ENCODE measurements around the gene DCT.

The DCT gene

GRCh38 chr13:94427313-94427953, 52.0 kb downstream of the DCT start:
- no peaks in the 10 kb centered on the region for H4K20me1 ChIP-seq (ENCODE audit: insufficient read depth, low read length, poor library complexity, severe bottlenecking)
- H3K4me2 ChIP-seq (ENCODE audit: low read depth, low read length, poor library complexity, severe bottlenecking) = no peak overlapping the region
- H3K9ac ChIP-seq (ENCODE audit: low read depth, low read length, poor library complexity, severe bottlenecking) = no peak overlapping the region
- no peaks in the 10 kb centered on the region for H3K4me1 ChIP-seq (ENCODE audit: insufficient read depth, low read length, poor library complexity, severe bottlenecking)
- H3K27me3 ChIP-seq (ENCODE audit: insufficient read depth, low read length, poor library complexity, severe bottlenecking) = no peaks in the 10 kb centered on the region
- H3K9me2 ChIP-seq (replicated peaks; ENCODE audit: low read depth, low read length) = no peaks in the 10 kb centered on the region
- H3K36me3 ChIP-seq (ENCODE audit: insufficient read depth, low read length) = no peaks in the 10 kb centered on the region
- no peaks in the 10 kb centered on the region for H3K9me3 ChIP-seq (ENCODE audit: insufficient read depth, low read depth, low read length)
- no peak overlapping the region for H2AFZ ChIP-seq (ENCODE audit: low read length)
- no peaks in the 10 kb centered on the region for H3K79me2 ChIP-seq (ENCODE audit: insufficient read depth, low read length)
- H3F3A ChIP-seq (ENCODE audit: low read depth) = no peaks in the 10 kb centered on the region
- no peak overlapping the region for H3K4me3 ChIP-seq (ENCODE audit: low read length, poor library complexity, severe bottlenecking)
- no peak for TF ChIP-seq EZH2phosphoT487 (IDR thresholded peaks at IDR 0.05; ENCODE audit: borderline replicate concordance)
- TF ChIP-seq, protein P1, sequence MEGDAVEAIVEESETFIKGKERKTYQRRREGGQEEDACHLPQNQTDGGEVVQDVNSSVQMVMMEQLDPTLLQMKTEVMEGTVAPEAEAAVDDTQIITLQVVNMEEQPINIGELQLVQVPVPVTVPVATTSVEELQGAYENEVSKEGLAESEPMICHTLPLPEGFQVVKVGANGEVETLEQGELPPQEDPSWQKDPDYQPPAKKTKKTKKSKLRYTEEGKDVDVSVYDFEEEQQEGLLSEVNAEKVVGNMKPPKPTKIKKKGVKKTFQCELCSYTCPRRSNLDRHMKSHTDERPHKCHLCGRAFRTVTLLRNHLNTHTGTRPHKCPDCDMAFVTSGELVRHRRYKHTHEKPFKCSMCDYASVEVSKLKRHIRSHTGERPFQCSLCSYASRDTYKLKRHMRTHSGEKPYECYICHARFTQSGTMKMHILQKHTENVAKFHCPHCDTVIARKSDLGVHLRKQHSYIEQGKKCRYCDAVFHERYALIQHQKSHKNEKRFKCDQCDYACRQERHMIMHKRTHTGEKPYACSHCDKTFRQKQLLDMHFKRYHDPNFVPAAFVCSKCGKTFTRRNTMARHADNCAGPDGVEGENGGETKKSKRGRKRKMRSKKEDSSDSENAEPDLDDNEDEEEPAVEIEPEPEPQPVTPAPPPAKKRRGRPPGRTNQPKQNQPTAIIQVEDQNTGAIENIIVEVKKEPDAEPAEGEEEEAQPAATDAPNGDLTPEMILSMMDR (conservative IDR thresholded peaks at IDR 0.05; ENCODE audit: low read length) = no peak

DNA sequence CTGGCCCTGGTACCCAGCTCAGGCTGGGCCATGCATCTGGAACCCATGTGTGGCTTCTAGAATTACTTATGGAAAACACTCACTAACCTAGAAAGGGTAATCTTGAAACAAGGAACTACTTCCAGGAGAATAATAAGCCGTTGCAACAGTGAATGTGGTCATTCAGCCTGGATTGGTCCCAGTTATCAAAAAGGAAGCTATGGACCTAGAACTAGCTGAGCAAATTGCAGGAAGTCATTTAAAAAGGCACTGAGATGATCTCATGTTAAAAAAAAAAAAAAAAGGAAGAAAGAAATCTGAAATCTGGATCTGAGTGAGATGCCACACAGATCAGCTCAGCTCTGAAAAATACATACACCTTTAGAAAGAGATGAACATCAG, 59.6 kb downstream of the DCT start:
- H3K9me2 ChIP-seq (replicated peaks; ENCODE audit: low read depth, low read length) = no peaks in the 10 kb centered on the region
- H3K9ac ChIP-seq (ENCODE audit: low read depth, low read length, poor library complexity, severe bottlenecking) = no peak overlapping the region
- H4K20me1 ChIP-seq (ENCODE audit: insufficient read depth, low read length, poor library complexity, severe bottlenecking) = no peaks in the 10 kb centered on the region
- no peak overlapping the region for H2AFZ ChIP-seq (ENCODE audit: low read length)
- H3K27me3 ChIP-seq (ENCODE audit: insufficient read depth, low read length, poor library complexity, severe bottlenecking) = no peaks in the 10 kb centered on the region
- H3K9me3 ChIP-seq (ENCODE audit: insufficient read depth, low read depth, low read length) = no peaks in the 10 kb centered on the region
- H3K4me2 ChIP-seq (ENCODE audit: low read depth, low read length, poor library complexity, severe bottlenecking) = no peak overlapping the region
- H3K36me3 ChIP-seq (ENCODE audit: insufficient read depth, low read length) = no peaks in the 10 kb centered on the region
- peaks cover 4% of the 10 kb centered on the region for H3K4me1 ChIP-seq (ENCODE audit: insufficient read depth, low read length, poor library complexity, severe bottlenecking)
- H3K4me3 ChIP-seq (ENCODE audit: low read length, poor library complexity, severe bottlenecking) = no peak overlapping the region
- no peak for TF ChIP-seq EZH2phosphoT487 (IDR thresholded peaks at IDR 0.05; ENCODE audit: borderline replicate concordance)
- TF ChIP-seq, protein P1 (conservative IDR thresholded peaks at IDR 0.05; ENCODE audit: low read length) = no peak
- no peaks in the 10 kb centered on the region for H3F3A ChIP-seq (ENCODE audit: low read depth)
- no peaks in the 10 kb centered on the region for H3K79me2 ChIP-seq (ENCODE audit: insufficient read depth, low read length)

DNA sequence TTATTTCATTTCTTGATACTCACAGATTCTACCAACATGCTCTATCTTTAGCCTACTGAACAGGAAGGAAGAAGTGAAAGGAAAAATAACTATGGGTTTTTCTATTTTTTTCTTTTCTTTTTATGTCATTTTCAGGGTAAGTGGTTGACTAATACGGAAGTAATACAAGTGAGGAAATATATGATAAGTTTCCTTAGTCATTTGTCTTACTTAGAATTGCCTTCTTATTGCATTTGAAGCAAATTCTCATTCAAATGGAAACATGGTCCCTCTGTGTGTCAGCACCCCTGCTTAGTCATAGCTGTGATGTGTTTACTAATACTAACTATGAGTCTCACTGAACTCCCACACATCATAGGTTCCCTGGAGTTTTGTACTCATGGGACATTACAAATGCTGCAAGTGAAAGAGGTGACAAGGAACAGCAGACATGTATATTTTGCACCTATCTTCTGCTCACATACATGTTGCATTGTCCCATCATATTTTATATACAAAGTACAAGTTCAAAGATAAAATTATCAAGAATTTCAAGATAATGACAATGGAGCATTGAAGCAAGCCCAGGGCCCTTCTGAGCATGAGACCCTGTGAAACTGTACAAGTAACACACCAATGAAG, 60.1 kb downstream of the DCT start:
- Histone ChIP-seq H3K4me2 (ENCODE audit: low read depth, low read length, poor library complexity, severe bottlenecking) (no peak overlapping the region), H2AFZ (ENCODE audit: low read length) (no peak overlapping the region), H3K27me3 (ENCODE audit: insufficient read depth, low read length, poor library complexity, severe bottlenecking) (no peaks in the 10 kb centered on the region), H3K79me2 (ENCODE audit: insufficient read depth, low read length) (no peaks in the 10 kb centered on the region), H3K9me2 (replicated peaks; ENCODE audit: low read depth, low read length) (no peaks in the 10 kb centered on the region), H3K9ac (ENCODE audit: low read depth, low read length, poor library complexity, severe bottlenecking) (no peak overlapping the region), H3K9me3 (ENCODE audit: insufficient read depth, low read depth, low read length) (no peaks in the 10 kb centered on the region), H3K4me3 (ENCODE audit: low read length, poor library complexity, severe bottlenecking) (no peak overlapping the region), H4K20me1 (ENCODE audit: insufficient read depth, low read length, poor library complexity, severe bottlenecking) (no peaks in the 10 kb centered on the region), H3F3A (ENCODE audit: low read depth) (no peaks in the 10 kb centered on the region), H3K36me3 (ENCODE audit: insufficient read depth, low read length) (no peaks in the 10 kb centered on the region), H3K4me1 (ENCODE audit: insufficient read depth, low read length, poor library complexity, severe bottlenecking) (peaks cover 4% of the 10 kb centered on the region)
- TF ChIP-seq EZH2phosphoT487 (IDR thresholded peaks at IDR 0.05; ENCODE audit: borderline replicate concordance) = no peak
- TF ChIP-seq, protein P1 (conservative IDR thresholded peaks at IDR 0.05; ENCODE audit: low read length) = no peak

Data from Loucy (cell line).